ENCODE measurements around the gene PRUNE2. TPM values are rescaled to one million over a fixed set of nuclear protein-coding genes. Genes with fewer than 3 reads are reported as not detected.

The PRUNE2 gene
- total RNA-seq, 1 donor from 2014 or later, result 63.8 TPM

- no peak for TF ChIP-seq CTCF (IDR thresholded peaks at IDR 0.05; ENCODE audit: partially characterized antibody, unreplicated experiment)
- H3K27ac Mint-ChIP-seq (ENCODE audit: unreplicated experiment), result peak overlapping the region; percentile 73
- H3K27me3 Mint-ChIP-seq (ENCODE audit: unreplicated experiment), result no peaks in the 10 kb centered on the region
- DNase-seq, result peak; percentile 25
- H3K36me3 Mint-ChIP-seq (ENCODE audit: unreplicated experiment), result no peaks in the 10 kb centered on the region
- H3K9me3 Mint-ChIP-seq (ENCODE audit: unreplicated experiment), result no peaks in the 10 kb centered on the region
- peaks cover 8% of the 10 kb centered on the region for H3K4me1 Mint-ChIP-seq (ENCODE audit: low read depth, unreplicated experiment)
- H3K4me3 Mint-ChIP-seq (ENCODE audit: unreplicated experiment), result no peak overlapping the region
These were observed 87.6 kb downstream of the PRUNE2 start for GRCh38 chr9:76818271-76818670.

GRCh38 chr9:76817489-76817888 lies 88.4 kb downstream of the PRUNE2 start:
- Mint-ChIP-seq H3K36me3 (ENCODE audit: unreplicated experiment) (no peaks in the 10 kb centered on the region), H3K9me3 (ENCODE audit: unreplicated experiment) (no peaks in the 10 kb centered on the region), H3K4me1 (ENCODE audit: low read depth, unreplicated experiment) (peaks cover 12% of the 10 kb centered on the region), H3K4me3 (ENCODE audit: unreplicated experiment) (no peak overlapping the region), H3K27ac (ENCODE audit: unreplicated experiment) (no peak overlapping the region), H3K27me3 (ENCODE audit: unreplicated experiment) (no peaks in the 10 kb centered on the region)
- no peak for TF ChIP-seq CTCF (IDR thresholded peaks at IDR 0.05; ENCODE audit: partially characterized antibody, unreplicated experiment)
- no peak for DNase-seq

- peaks cover 10% of the 10 kb centered on the region for H3K4me1 Mint-ChIP-seq (ENCODE audit: low read depth, unreplicated experiment)
These were observed 93.3 kb downstream of the PRUNE2 start for GRCh38 chr9:76812591-76812990.

GRCh38 chr9:76810377-76810957 lies 95.4 kb downstream of the PRUNE2 start:
- H3K27ac Mint-ChIP-seq (ENCODE audit: unreplicated experiment), result no peak overlapping the region
- H3K4me1 Mint-ChIP-seq (ENCODE audit: low read depth, unreplicated experiment), result peaks cover 10% of the 10 kb centered on the region
- no peaks in the 10 kb centered on the region for H3K36me3 Mint-ChIP-seq (ENCODE audit: unreplicated experiment)
- no peak overlapping the region for H3K4me3 Mint-ChIP-seq (ENCODE audit: unreplicated experiment)
- DNase-seq, result peak; percentile 42
- H3K9me3 Mint-ChIP-seq (ENCODE audit: unreplicated experiment), result no peaks in the 10 kb centered on the region
- H3K27me3 Mint-ChIP-seq (ENCODE audit: unreplicated experiment), result peaks cover 2% of the 10 kb centered on the region
- TF ChIP-seq CTCF (IDR thresholded peaks at IDR 0.05; ENCODE audit: partially characterized antibody, unreplicated experiment), result peak; percentile 84

More at GRCh38 chr9:76812591-76812990, 93.3 kb downstream of the PRUNE2 start:
- H3K36me3 Mint-ChIP-seq (ENCODE audit: unreplicated experiment), result no peaks in the 10 kb centered on the region
- DNase-seq, result no peak
- H3K4me3 Mint-ChIP-seq (ENCODE audit: unreplicated experiment), result no peak overlapping the region
- no peak for TF ChIP-seq CTCF (IDR thresholded peaks at IDR 0.05; ENCODE audit: partially characterized antibody, unreplicated experiment)
- H3K9me3 Mint-ChIP-seq (ENCODE audit: unreplicated experiment), result no peaks in the 10 kb centered on the region
- no peak overlapping the region for H3K27ac Mint-ChIP-seq (ENCODE audit: unreplicated experiment)
- H3K27me3 Mint-ChIP-seq (ENCODE audit: unreplicated experiment), result peaks cover 2% of the 10 kb centered on the region

GRCh38 chr9:76808636-76809035 lies 97.3 kb downstream of the PRUNE2 start:
- H3K9me3 Mint-ChIP-seq (ENCODE audit: unreplicated experiment), result no peaks in the 10 kb centered on the region
- H3K36me3 Mint-ChIP-seq (ENCODE audit: unreplicated experiment), result peaks cover 6% of the 10 kb centered on the region
- H3K4me3 Mint-ChIP-seq (ENCODE audit: unreplicated experiment), result no peak overlapping the region
- DNase-seq, result no peak
- no peak overlapping the region for H3K27ac Mint-ChIP-seq (ENCODE audit: unreplicated experiment)
- H3K27me3 Mint-ChIP-seq (ENCODE audit: unreplicated experiment), result peaks cover 2% of the 10 kb centered on the region
- TF ChIP-seq CTCF (IDR thresholded peaks at IDR 0.05; ENCODE audit: partially characterized antibody, unreplicated experiment), result no peak
- peaks cover 10% of the 10 kb centered on the region for H3K4me1 Mint-ChIP-seq (ENCODE audit: low read depth, unreplicated experiment)
